OCI-LY7 (cell line): ENCODE results near the gene LSM4. TPM values are rescaled to one million over a fixed set of nuclear protein-coding genes. Genes with fewer than 3 reads are reported as not detected.

Source experiments
- BruUV-seq: library from RNA; stranded (reverse); fragments of 400-500 nt; replicated peaks from 2 replicates; lab custom pipeline; 2021; lab: Mats Ljungman, UMichigan
- CTCF ChIA-PET: fragments of 300-600 bp; sonication (Branson Sonifier 250); formaldehyde crosslinking; loops from one replicate; lab custom pipeline; 2022; ENCODE audit warnings: antibody characterized with exemption; ENCODE audit not compliant: unreplicated experiment; lab: Charles Lee
- POLR2A ChIA-PET: fragments of 300-600 bp; sonication (Branson Sonifier 250); formaldehyde crosslinking; loops from one replicate; lab custom pipeline; 2022; ENCODE audit warnings: antibody characterized with exemption; lab: Charles Lee
- DNase-seq: peaks from one replicate; pipeline ENCODE4 v3.0.0-alpha.2; 2015; ENCODE audit warnings: low spot score
- H2AFZ ChIP-seq: fragments of 200-600 bp; sonication (generic), shearing (Covaris generic); 2 replicates; pipeline ENCODE4 v1.6.1; 2014; ENCODE audit warnings: mild to moderate bottlenecking, antibody characterized with exemption, low read length, moderate library complexity
- H3K27ac ChIP-seq: fragments of 200-600 bp; sonication (generic); 2 replicates; pipeline ENCODE4 v1.5.1; 2014; ENCODE audit warnings: mixed run types, low read depth, mild to moderate bottlenecking, moderate library complexity, low read length, inconsistent platforms; ENCODE audit not compliant: poor library complexity, severe bottlenecking
- H3K36me3 ChIP-seq: fragments of 200-600 bp; sonication (generic); 2 replicates; pipeline ENCODE4 v1.6.1; 2014; ENCODE audit warnings: mild to moderate bottlenecking, antibody characterized with exemption, low read length, moderate library complexity, mixed read lengths; ENCODE audit not compliant: insufficient read depth
- H3K4me1 ChIP-seq: fragments of 200-600 bp; sonication (generic); 2 replicates; pipeline ENCODE4 v1.5.1; 2014; ENCODE audit warnings: mild to moderate bottlenecking, low read length; ENCODE audit not compliant: insufficient read depth, poor library complexity, severe bottlenecking
- H3K4me2 ChIP-seq: fragments of 200-600 bp; sonication (generic); 2 replicates; pipeline ENCODE4 v1.6.1; 2014; ENCODE audit warnings: mild to moderate bottlenecking, low read length
- H3K4me3 ChIP-seq: fragments of 200-600 bp; sonication (generic); 2 replicates; pipeline ENCODE4 v1.5.1; 2014; ENCODE audit warnings: mild to moderate bottlenecking, low read depth, low read length; ENCODE audit not compliant: poor library complexity, severe bottlenecking
- H3K79me2 ChIP-seq: fragments of 200-600 bp; sonication (generic); 2 replicates; pipeline ENCODE4 v1.6.1; 2016; ENCODE audit warnings: low read depth, mild to moderate bottlenecking, low read length, moderate library complexity, mixed read lengths; ENCODE audit not compliant: insufficient read depth
- H3K9me2 ChIP-seq: fragments of 200-600 bp; sonication (generic); 2 replicates; pipeline ENCODE4 v1.6.1; 2016; ENCODE audit warnings: mild to moderate bottlenecking, low read length, mixed read lengths; ENCODE audit not compliant: insufficient read depth
- H3K9me3 ChIP-seq: fragments of 200-600 bp; sonication (generic); 2 replicates; pipeline ENCODE4 v1.6.1; 2014; ENCODE audit warnings: mild to moderate bottlenecking, mixed run types, low read length, mixed read lengths
- H4K20me1 ChIP-seq: fragments of 200-600 bp; sonication (generic); 2 replicates; pipeline ENCODE4 v1.6.1; 2014; ENCODE audit warnings: mild to moderate bottlenecking, antibody characterized with exemption, low read length, moderate library complexity, mixed read lengths; ENCODE audit not compliant: insufficient read depth
- CTCF ChIP-seq: fragments of 200-600 bp; sonication (generic); conservative IDR thresholded peaks from 2 replicates; pipeline ENCODE4 v1.5.1; 2014; ENCODE audit warnings: mild to moderate bottlenecking, antibody characterized with exemption, low read length, moderate library complexity, mixed read lengths
- EZH2phosphoT487 ChIP-seq: fragments of 200-600 bp; sonication (generic); IDR thresholded peaks from 2 replicates; pipeline ENCODE4 v1.6.1; 2018; ENCODE audit warnings: low read depth, borderline replicate concordance, mild to moderate bottlenecking, mixed run types, antibody characterized with exemption, low read length, moderate library complexity, mixed read lengths
- intact Hi-C: fragments of 100-400 bp; cut with micrococcal nuclease; formaldehyde crosslinking; loops from one replicate; pipeline ENCODE4 v1.10.0; 2022; ENCODE audit not compliant: unreplicated experiment
- total RNA-seq, 2 experiments: library from RNA; depleted of rRNA in 1 of 2; stranded (reverse); fragments of >200 nt in 1 of 2; shearing (Covaris generic) in 1 of 2; gene quantifications; 2 replicates each; pipeline ENCODE4 v1.2.3, GENCODE V29; 2014 to 2022

LSM4 gene
- total RNA-seq, 2 experiments from 2014 or later = 232 to 451 TPM

GRCh38 chr19:18309525-18310064 is 13.3 kb downstream of the LSM4 start:
- intact Hi-C loops = no loop called here
- Histone ChIP-seq H4K20me1 (no peaks in the 10 kb centered on the region), H3K4me2 (no peak overlapping the region), H3K79me2 (no peaks in the 10 kb centered on the region), H3K36me3 (peaks cover 86% of the 10 kb centered on the region), H3K9me2 (no peaks in the 10 kb centered on the region), H3K4me1 (peaks cover 34% of the 10 kb centered on the region), H3K9me3 (no peaks in the 10 kb centered on the region), H2AFZ (no peak overlapping the region), H3K27ac (no peak overlapping the region), H3K4me3 (no peak overlapping the region)
- no TSS peak for BruUV-seq
- DNase-seq = no peak
- TF ChIP-seq EZH2phosphoT487 (no peak), CTCF (no peak)
- POLR2A ChIA-PET = interaction anchor here (0.6 kb wide), 1 partner anchor 54 kb away, joined by 3 read pairs; no protein-coding TSS in a partner anchor
- CTCF ChIA-PET = interaction anchor here (0.6 kb wide), 1 partner anchor 11 kb away, joined by 8 read pairs; no protein-coding TSS in a partner anchor

- Histone ChIP-seq H3K79me2 (no peaks in the 10 kb centered on the region), H3K9me3 (no peaks in the 10 kb centered on the region), H3K4me2 (no peak overlapping the region), H3K4me3 (no peak overlapping the region), H3K4me1 (peaks cover 40% of the 10 kb centered on the region), H3K36me3 (peaks cover 79% of the 10 kb centered on the region), H2AFZ (no peak overlapping the region), H3K27ac (no peak overlapping the region), H4K20me1 (no peaks in the 10 kb centered on the region), H3K9me2 (no peaks in the 10 kb centered on the region)
- no TSS peak for BruUV-seq
- TF ChIP-seq CTCF (no peak), EZH2phosphoT487 (no peak)
- CTCF ChIA-PET = no interaction called here
- POLR2A ChIA-PET = interaction anchor here (0.6 kb wide), 1 partner anchor 53 kb away, joined by 3 read pairs; no protein-coding TSS in a partner anchor
- DNase-seq = no peak
- intact Hi-C loops = no loop called here
Observed at GRCh38 chr19:18308948-18309325, 13.9 kb downstream of the LSM4 start.

- ChIA-PET POLR2A (interaction anchor here (0.6 kb wide), 1 partner anchor 53 kb away, joined by 3 read pairs; no protein-coding TSS in a partner anchor), CTCF (no interaction called here)
- H3K79me2 ChIP-seq = no peaks in the 10 kb centered on the region
- BruUV-seq = no TSS peak
- H2AFZ ChIP-seq = no peak overlapping the region
- no peak overlapping the region for H3K4me3 ChIP-seq
- H4K20me1 ChIP-seq = no peaks in the 10 kb centered on the region
- no peaks in the 10 kb centered on the region for H3K9me2 ChIP-seq
- H3K36me3 ChIP-seq = peaks cover 73% of the 10 kb centered on the region
- H3K9me3 ChIP-seq = no peaks in the 10 kb centered on the region
- DNase-seq = no peak
- peak overlapping the region; percentile 85; the same call in 1 of the 2 replicates for H3K4me2 ChIP-seq
- H3K4me1 ChIP-seq = peaks cover 47% of the 10 kb centered on the region
- intact Hi-C loops = no loop called here
- peak overlapping the region; percentile 94 for H3K27ac ChIP-seq
- no peak for TF ChIP-seq CTCF
- TF ChIP-seq EZH2phosphoT487 = no peak
Observed at GRCh38 chr19:18308051-18308947, 14.6 kb downstream of the LSM4 start.
